Measurements from ENCODE around the gene SOD1. TPM values are rescaled to one million over a fixed set of nuclear protein-coding genes. Genes with fewer than 3 reads are reported as not detected.
A peak's percentile ranks its signal among the peaks of the same experiment; 100 is the strongest.
"Not testable (repeated sequence)": the region's sequence is repeated elsewhere in the genome, so short reads cannot be mapped to it uniquely, and the experiment has no call there.

The SOD1 gene
- total RNA-seq, 2 experiments from 2014 or later = 229 to 234 TPM

- no peak for DNase-seq
- Mint-ChIP-seq H3K4me3 (peak overlapping the region; percentile 96), H3K36me3 (ENCODE audit: low read depth) (peaks cover 32% of the 10 kb centered on the region), H3K9me3 (ENCODE audit: insufficient read depth) (peaks cover 2% of the 10 kb centered on the region), H3K27me3 (ENCODE audit: low read depth) (no peaks in the 10 kb centered on the region), H3K27ac (peak overlapping the region; percentile 99), H3K4me1 (ENCODE audit: low read depth) (peaks cover 71% of the 10 kb centered on the region)
- ChIA-PET POLR2A (no interaction called here), CTCF (no interaction called here)
- ATAC-seq = no peak
These were observed 282 bp upstream of the SOD1 start for GRCh38 chr21:31659286-31659535.

GRCh38 chr21:31660259-31660565 lies 719 bp downstream of the SOD1 start:
- H3K4me1 Mint-ChIP-seq (ENCODE audit: low read depth) = peaks cover 72% of the 10 kb centered on the region
- peaks cover 35% of the 10 kb centered on the region for H3K36me3 Mint-ChIP-seq (ENCODE audit: low read depth)
- ATAC-seq (no peak), DNase-seq (no peak)
- peak overlapping the region; percentile 92 for H3K27ac Mint-ChIP-seq
- no peaks in the 10 kb centered on the region for H3K27me3 Mint-ChIP-seq (ENCODE audit: low read depth)
- peak overlapping the region; percentile 98 for H3K4me3 Mint-ChIP-seq
- ChIA-PET CTCF (no interaction called here), POLR2A (no interaction called here)
- peaks cover 2% of the 10 kb centered on the region for H3K9me3 Mint-ChIP-seq (ENCODE audit: insufficient read depth)

- DNase-seq = no peak
- H3K27ac Mint-ChIP-seq = peak overlapping the region; percentile 92
- H3K4me3 Mint-ChIP-seq = peak overlapping the region; percentile 98
- peaks cover 39% of the 10 kb centered on the region for H3K36me3 Mint-ChIP-seq (ENCODE audit: low read depth)
- CTCF ChIA-PET = no interaction called here
- peaks cover 72% of the 10 kb centered on the region for H3K4me1 Mint-ChIP-seq (ENCODE audit: low read depth)
- POLR2A ChIA-PET = no interaction called here
- ATAC-seq = no peak
- H3K27me3 Mint-ChIP-seq (ENCODE audit: low read depth) = no peaks in the 10 kb centered on the region
- H3K9me3 Mint-ChIP-seq (ENCODE audit: insufficient read depth) = peaks cover 2% of the 10 kb centered on the region
These were observed 1.1 kb downstream of the SOD1 start for GRCh38 chr21:31660591-31660990.

GRCh38 chr21:31663584-31664249 lies 4.2 kb downstream of the SOD1 start:
- DNase-seq (no peak), ATAC-seq (no peak)
- Mint-ChIP-seq H3K4me1 (ENCODE audit: low read depth) (peaks cover 84% of the 10 kb centered on the region), H3K27me3 (ENCODE audit: low read depth) (no peaks in the 10 kb centered on the region), H3K9me3 (ENCODE audit: insufficient read depth) (peaks cover 2% of the 10 kb centered on the region), H3K36me3 (ENCODE audit: low read depth) (peaks cover 69% of the 10 kb centered on the region), H3K4me3 (no peak overlapping the region), H3K27ac (no peak overlapping the region)
- CTCF ChIA-PET = no interaction called here
- POLR2A ChIA-PET = no interaction called here

DNA sequence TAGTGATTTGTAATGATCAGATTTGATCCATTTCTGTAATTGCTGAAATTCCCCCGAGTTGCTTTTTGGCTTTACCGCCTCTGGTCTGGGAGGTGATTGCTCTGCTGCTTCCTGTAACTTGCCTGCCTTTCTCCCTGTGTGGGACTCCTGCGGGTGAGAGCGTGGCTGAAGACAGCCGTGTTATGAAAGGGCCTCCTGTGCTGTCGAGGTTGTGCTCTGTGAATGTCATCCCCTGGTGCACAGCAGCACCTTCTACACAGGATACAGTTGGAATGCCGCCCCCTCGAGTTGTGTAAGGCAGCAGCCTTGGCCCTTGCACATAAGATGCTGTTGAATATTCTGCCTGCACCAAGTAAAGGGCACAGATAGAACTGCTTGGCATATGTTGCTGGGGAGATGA lies 5.9 kb downstream of the SOD1 start:
- CTCF ChIA-PET = no interaction called here
- H3K4me3 Mint-ChIP-seq = peak overlapping the region; percentile 24
- H3K36me3 Mint-ChIP-seq (ENCODE audit: low read depth) = peaks cover 76% of the 10 kb centered on the region
- peak; percentile 38 for ATAC-seq
- H3K4me1 Mint-ChIP-seq (ENCODE audit: low read depth) = peaks cover 76% of the 10 kb centered on the region
- peak; percentile 39 for DNase-seq
- H3K27me3 Mint-ChIP-seq (ENCODE audit: low read depth) = no peaks in the 10 kb centered on the region
- no peaks in the 10 kb centered on the region for H3K9me3 Mint-ChIP-seq (ENCODE audit: insufficient read depth)
- POLR2A ChIA-PET = no interaction called here
- H3K27ac Mint-ChIP-seq = peak overlapping the region; percentile 62

DNA sequence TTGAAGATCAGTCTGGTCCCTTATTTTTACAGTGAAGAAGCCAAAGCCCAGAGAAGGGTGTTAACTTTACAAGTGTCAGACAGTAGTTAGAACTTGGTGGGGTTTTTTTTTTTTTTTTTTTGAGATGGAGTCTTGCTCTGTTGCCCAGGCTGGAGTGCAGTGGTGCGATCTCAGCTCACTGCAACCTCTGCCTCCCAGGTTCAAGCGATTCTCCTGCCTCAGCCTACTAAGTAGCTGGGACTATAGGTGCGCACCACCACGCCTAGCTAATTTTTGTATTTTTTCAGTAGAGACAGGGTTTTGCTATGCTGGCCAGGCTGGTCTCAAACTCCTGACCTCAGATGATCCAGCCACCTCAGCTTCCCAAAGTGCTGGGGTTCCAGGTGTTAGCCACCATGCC lies 6.4 kb downstream of the SOD1 start:
- H3K4me3 Mint-ChIP-seq = peak overlapping the region; percentile 24
- H3K27ac Mint-ChIP-seq; H3K27me3 Mint-ChIP-seq (ENCODE audit: low read depth); H3K9me3 Mint-ChIP-seq (ENCODE audit: insufficient read depth); DNase-seq; POLR2A ChIA-PET; ATAC-seq: not testable (repeated sequence)
- H3K36me3 Mint-ChIP-seq (ENCODE audit: low read depth) = peaks cover 79% of the 10 kb centered on the region
- CTCF ChIA-PET = interaction anchor here (1.7 kb wide), 1 partner anchor 9 kb away, joined by 4 read pairs; no protein-coding TSS in a partner anchor
- H3K4me1 Mint-ChIP-seq (ENCODE audit: low read depth) = peaks cover 71% of the 10 kb centered on the region

GRCh38 chr21:31666445-31667010 lies 7.0 kb downstream of the SOD1 start:
- no peak for ATAC-seq
- CTCF ChIA-PET = interaction anchor here (0.7 to 1.7 kb wide), 2 partner anchors 9 to 22 kb away, joined by 3 to 4 read pairs; no protein-coding TSS in a partner anchor
- POLR2A ChIA-PET = no interaction called here
- Mint-ChIP-seq H3K36me3 (ENCODE audit: low read depth) (peaks cover 77% of the 10 kb centered on the region), H3K4me1 (ENCODE audit: low read depth) (peaks cover 66% of the 10 kb centered on the region), H3K27me3 (ENCODE audit: low read depth) (no peaks in the 10 kb centered on the region), H3K27ac (peak overlapping the region; percentile 37), H3K4me3 (no peak overlapping the region), H3K9me3 (ENCODE audit: insufficient read depth) (no peaks in the 10 kb centered on the region)
- no peak for DNase-seq

- Mint-ChIP-seq H3K9me3 (ENCODE audit: insufficient read depth) (no peaks in the 10 kb centered on the region), H3K27ac (peak overlapping the region; percentile 18), H3K4me1 (ENCODE audit: low read depth) (peaks cover 61% of the 10 kb centered on the region), H3K36me3 (ENCODE audit: low read depth) (peaks cover 73% of the 10 kb centered on the region), H3K4me3 (no peak overlapping the region), H3K27me3 (ENCODE audit: low read depth) (no peaks in the 10 kb centered on the region)
- DNase-seq = no peak
- POLR2A ChIA-PET = no interaction called here
- no peak for ATAC-seq
- CTCF ChIA-PET = interaction anchor here (0.7 to 1.7 kb wide), 2 partner anchors 8 to 22 kb away, joined by 3 to 4 read pairs; no protein-coding TSS in a partner anchor
These were observed 7.6 kb downstream of the SOD1 start for GRCh38 chr21:31667132-31667531.

DNA sequence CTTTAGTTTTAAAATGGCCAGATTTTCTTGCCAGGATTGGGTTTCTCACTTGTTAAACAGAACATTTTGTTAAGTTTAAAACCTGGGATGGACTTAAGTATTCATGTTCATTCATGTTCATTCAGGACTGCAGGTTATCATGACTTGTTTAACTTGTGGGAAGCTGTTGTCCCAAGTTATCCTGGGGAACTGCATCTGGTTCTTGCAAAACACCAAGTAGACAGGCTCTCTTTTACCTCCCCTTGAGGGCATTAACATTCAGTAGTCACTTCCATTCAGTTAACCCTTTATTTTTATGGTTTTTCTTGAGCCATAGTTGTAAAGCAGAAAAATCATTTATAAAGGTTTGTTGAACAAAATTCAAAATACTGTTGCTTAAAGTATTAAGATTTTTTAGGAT lies 8.1 kb downstream of the SOD1 start:
- peaks cover 56% of the 10 kb centered on the region for H3K4me1 Mint-ChIP-seq (ENCODE audit: low read depth)
- H3K27me3 Mint-ChIP-seq (ENCODE audit: low read depth) = no peaks in the 10 kb centered on the region
- H3K36me3 Mint-ChIP-seq (ENCODE audit: low read depth) = peaks cover 68% of the 10 kb centered on the region
- no peak overlapping the region for H3K27ac Mint-ChIP-seq
- no peak overlapping the region for H3K4me3 Mint-ChIP-seq
- ChIA-PET POLR2A (no interaction called here), CTCF (no interaction called here)
- no peaks in the 10 kb centered on the region for H3K9me3 Mint-ChIP-seq (ENCODE audit: insufficient read depth)
- DNase-seq = no peak
- ATAC-seq = no peak

DNA sequence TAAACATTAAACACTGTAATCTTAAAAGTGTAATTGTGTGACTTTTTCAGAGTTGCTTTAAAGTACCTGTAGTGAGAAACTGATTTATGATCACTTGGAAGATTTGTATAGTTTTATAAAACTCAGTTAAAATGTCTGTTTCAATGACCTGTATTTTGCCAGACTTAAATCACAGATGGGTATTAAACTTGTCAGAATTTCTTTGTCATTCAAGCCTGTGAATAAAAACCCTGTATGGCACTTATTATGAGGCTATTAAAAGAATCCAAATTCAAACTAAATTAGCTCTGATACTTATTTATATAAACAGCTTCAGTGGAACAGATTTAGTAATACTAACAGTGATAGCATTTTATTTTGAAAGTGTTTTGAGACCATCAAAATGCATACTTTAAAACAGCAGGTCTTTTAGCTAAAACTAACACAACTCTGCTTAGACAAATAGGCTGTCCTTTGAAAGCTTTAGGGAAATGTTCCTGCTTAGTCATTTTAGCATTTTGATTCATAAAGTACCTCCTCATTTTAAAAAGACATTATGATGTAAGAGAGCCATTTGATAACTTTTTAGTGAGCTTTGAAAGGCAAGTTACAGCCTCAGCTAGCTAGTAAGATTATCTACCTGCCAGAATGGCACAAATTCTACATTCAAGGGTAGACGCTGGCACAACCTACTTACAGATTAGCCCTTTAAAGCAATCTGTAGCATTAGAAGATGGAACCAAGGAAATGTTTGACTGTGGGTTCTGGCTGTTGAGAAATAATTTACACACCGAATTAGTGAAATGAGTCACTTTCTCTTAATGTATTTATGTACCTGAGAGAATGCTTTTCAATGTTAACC lies 9.4 kb downstream of the SOD1 start:
- POLR2A ChIA-PET = no interaction called here
- CTCF ChIA-PET = interaction anchor here (1.0 to 1.3 kb wide), 2 partner anchors 9 to 11 kb away, joined by 3 read pairs; no protein-coding TSS in a partner anchor
- H3K36me3 Mint-ChIP-seq (ENCODE audit: low read depth) = peaks cover 60% of the 10 kb centered on the region
- ATAC-seq = no peak
- H3K9me3 Mint-ChIP-seq (ENCODE audit: insufficient read depth) = no peaks in the 10 kb centered on the region
- peaks cover 45% of the 10 kb centered on the region for H3K4me1 Mint-ChIP-seq (ENCODE audit: low read depth)
- no peaks in the 10 kb centered on the region for H3K27me3 Mint-ChIP-seq (ENCODE audit: low read depth)
- no peak overlapping the region for H3K4me3 Mint-ChIP-seq
- no peak for DNase-seq
- peak overlapping the region; percentile 46 for H3K27ac Mint-ChIP-seq

DNA sequence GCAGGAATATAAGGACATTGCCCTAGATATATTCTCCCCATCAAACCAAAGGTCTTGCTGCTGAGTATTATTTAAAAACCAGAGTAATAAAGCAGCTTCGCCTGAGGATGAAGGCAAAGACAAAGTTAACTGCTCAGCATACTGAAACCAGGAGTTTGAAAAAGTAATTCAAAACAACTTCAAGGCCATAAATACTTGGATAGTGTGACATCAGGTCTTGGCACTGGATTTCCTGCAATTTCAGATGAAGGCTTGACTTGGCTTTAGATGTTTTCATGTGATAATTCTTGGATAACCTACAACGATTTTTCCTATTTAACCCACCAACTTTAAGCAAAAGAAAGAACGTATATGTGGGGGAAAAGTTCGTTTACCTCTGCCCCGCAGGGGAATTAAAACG lies 10.6 kb downstream of the SOD1 start:
- peaks cover 35% of the 10 kb centered on the region for H3K4me1 Mint-ChIP-seq (ENCODE audit: low read depth)
- DNase-seq (no peak), ATAC-seq (no peak)
- no peak overlapping the region for H3K4me3 Mint-ChIP-seq
- no peak overlapping the region for H3K27ac Mint-ChIP-seq
- peaks cover 55% of the 10 kb centered on the region for H3K36me3 Mint-ChIP-seq (ENCODE audit: low read depth)
- ChIA-PET POLR2A (no interaction called here), CTCF (no interaction called here)
- no peaks in the 10 kb centered on the region for H3K27me3 Mint-ChIP-seq (ENCODE audit: low read depth)
- no peaks in the 10 kb centered on the region for H3K9me3 Mint-ChIP-seq (ENCODE audit: insufficient read depth)

DNA sequence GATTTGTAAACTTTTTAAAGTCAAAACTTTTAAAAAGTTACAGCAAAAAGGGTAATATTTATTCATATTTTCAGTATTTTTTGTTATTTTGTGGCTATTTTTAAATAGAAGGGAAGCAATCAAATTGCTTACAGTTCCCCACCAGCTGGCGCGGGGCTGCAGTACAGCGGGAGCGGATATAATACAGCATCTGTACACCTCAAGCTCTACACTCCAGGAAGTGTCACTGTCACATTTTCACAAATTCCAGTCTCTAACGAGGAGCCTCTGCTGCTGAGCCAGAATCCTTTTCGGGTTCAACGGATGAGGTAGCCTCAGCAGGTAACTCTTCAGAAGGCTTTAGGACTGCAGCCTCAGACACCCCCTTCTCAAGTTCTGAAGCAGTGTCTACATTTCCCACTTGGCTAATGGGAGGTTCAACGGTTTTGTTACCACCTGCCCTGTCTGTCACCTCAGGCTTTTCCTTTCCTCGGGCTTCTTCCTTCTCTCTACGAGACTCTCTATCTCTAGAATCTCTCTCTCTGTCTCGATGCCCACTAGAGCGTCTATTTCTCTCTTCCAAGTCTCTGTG lies 11.7 kb downstream of the SOD1 start:
- H3K27ac Mint-ChIP-seq = peak overlapping the region; percentile 16
- H3K4me1 Mint-ChIP-seq (ENCODE audit: low read depth) = peaks cover 26% of the 10 kb centered on the region
- DNase-seq (no peak), ATAC-seq (no peak)
- CTCF ChIA-PET = no interaction called here
- POLR2A ChIA-PET = no interaction called here
- H3K27me3 Mint-ChIP-seq (ENCODE audit: low read depth) = no peaks in the 10 kb centered on the region
- no peak overlapping the region for H3K4me3 Mint-ChIP-seq
- H3K9me3 Mint-ChIP-seq (ENCODE audit: insufficient read depth) = no peaks in the 10 kb centered on the region
- peaks cover 45% of the 10 kb centered on the region for H3K36me3 Mint-ChIP-seq (ENCODE audit: low read depth)
